HL-60 (cell line): ENCODE data around the gene SLC25A6.
"Not testable (repeated sequence)": the region's sequence is repeated elsewhere in the genome, so short reads cannot be mapped to it uniquely, and the experiment has no call there.

Experiments
- DNase-seq, 2 experiments: peaks; one replicate each; pipeline ENCODE4 v3.0.0-alpha.2; 2010 to 2020; ENCODE audit warnings: low read depth in 1 of 2, low spot score in 1 of 2
- H3K27ac ChIP-seq: fragments of 250-450 bp; sonication (Bioruptor Pico); replicated peaks from 2 replicates; pipeline ENCODE4 v1.5.1; 2020; ENCODE audit warnings: mild to moderate bottlenecking, moderate library complexity
- H3K27me3 ChIP-seq: fragments of 250-450 bp; sonication (Bioruptor Pico); 2 replicates; pipeline ENCODE4 v1.5.1; 2021; ENCODE audit warnings: mild to moderate bottlenecking, moderate library complexity; ENCODE audit not compliant: insufficient read depth, poor library complexity, severe bottlenecking
- H3K4me3 ChIP-seq: replicated peaks from 2 replicates; pipeline ENCODE4 v1.5.1; 2011; ENCODE audit warnings: mild to moderate bottlenecking, control low read depth, low read length; ENCODE audit not compliant: insufficient read depth
- GABPA ChIP-seq: IDR thresholded peaks from 2 replicates; pipeline ENCODE4 v1.6.1; 2012; ENCODE audit warnings: low read depth
- POLR2AphosphoS5 ChIP-seq: IDR thresholded peaks from 2 replicates; pipeline ENCODE4 v1.6.1; 2012; ENCODE audit warnings: low read depth
- REST ChIP-seq: IDR thresholded peaks from 2 replicates; pipeline ENCODE4 v1.6.1; 2012; ENCODE audit warnings: low read depth; ENCODE audit not compliant: insufficient replicate concordance
- SPI1 ChIP-seq: IDR thresholded peaks from 2 replicates; pipeline ENCODE4 v1.6.1; 2012; ENCODE audit warnings: low read depth, mild to moderate bottlenecking, borderline replicate concordance
- TF ChIP-seq, protein P1 (sequence below): IDR thresholded peaks from one replicate; pipeline ENCODE4 v1.5.1; 2011; ENCODE audit warnings: low read length, control low read depth, inconsistent platforms; ENCODE audit not compliant: insufficient read depth

The SLC25A6 gene

DNA sequence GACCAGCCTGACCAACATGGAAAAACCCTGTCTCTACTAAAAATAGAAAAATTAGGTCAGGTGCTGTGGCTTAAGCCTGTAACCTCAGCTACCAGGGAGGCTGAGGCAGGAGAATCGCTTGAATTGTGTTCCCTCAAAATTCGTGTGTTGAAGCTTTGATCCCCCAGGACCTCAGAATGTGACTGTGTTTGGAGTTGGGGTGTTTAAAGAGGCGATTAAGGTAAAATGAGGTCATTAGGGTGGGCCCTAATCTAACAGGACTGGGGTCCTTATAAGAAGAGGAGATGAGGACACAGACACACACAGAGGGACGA, 23.6 kb downstream of the SLC25A6 start:
- H3K4me3 ChIP-seq = no peak overlapping the region
- no peak for TF ChIP-seq POLR2AphosphoS5
- TF ChIP-seq GABPA = no peak
- TF ChIP-seq, protein P1, sequence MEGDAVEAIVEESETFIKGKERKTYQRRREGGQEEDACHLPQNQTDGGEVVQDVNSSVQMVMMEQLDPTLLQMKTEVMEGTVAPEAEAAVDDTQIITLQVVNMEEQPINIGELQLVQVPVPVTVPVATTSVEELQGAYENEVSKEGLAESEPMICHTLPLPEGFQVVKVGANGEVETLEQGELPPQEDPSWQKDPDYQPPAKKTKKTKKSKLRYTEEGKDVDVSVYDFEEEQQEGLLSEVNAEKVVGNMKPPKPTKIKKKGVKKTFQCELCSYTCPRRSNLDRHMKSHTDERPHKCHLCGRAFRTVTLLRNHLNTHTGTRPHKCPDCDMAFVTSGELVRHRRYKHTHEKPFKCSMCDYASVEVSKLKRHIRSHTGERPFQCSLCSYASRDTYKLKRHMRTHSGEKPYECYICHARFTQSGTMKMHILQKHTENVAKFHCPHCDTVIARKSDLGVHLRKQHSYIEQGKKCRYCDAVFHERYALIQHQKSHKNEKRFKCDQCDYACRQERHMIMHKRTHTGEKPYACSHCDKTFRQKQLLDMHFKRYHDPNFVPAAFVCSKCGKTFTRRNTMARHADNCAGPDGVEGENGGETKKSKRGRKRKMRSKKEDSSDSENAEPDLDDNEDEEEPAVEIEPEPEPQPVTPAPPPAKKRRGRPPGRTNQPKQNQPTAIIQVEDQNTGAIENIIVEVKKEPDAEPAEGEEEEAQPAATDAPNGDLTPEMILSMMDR = no peak
- TF ChIP-seq REST = no peak
- no peak overlapping the region for H3K27ac ChIP-seq
- H3K27me3 ChIP-seq = no peaks in the 10 kb centered on the region
- DNase-seq = no peak

DNA sequence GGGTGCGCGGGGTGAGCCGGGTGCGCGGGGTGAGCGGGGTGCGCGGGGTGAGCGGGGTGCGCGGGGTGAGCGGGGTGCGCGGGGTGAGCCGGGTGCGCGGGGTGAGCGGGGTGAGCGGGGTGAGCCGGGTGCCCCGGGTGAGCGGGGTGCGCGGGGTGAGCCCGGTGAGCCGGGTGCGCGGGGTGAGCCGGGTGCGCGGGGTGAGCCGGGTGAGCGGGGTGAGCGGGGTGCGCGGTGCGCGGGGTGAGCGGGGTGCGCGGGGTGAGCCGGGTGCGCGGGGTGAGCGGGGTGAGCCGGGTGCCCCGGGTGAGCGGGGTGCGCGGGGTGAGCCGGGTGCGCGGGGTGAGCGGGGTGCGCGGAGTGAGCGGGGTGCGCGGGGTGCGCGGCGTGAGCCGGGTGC, 25.6 kb downstream of the SLC25A6 start:
- not testable (repeated sequence) for H3K4me3 ChIP-seq, H3K27ac ChIP-seq, DNase-seq, H3K27me3 ChIP-seq

- H3K27ac ChIP-seq = no peak overlapping the region
- TF ChIP-seq, protein P1 = no peak
- TF ChIP-seq REST = no peak
- no peak for TF ChIP-seq POLR2AphosphoS5
- no peak for TF ChIP-seq SPI1
- no peak for TF ChIP-seq GABPA
- no peak overlapping the region for H3K4me3 ChIP-seq
- DNase-seq = no peak
- no peaks in the 10 kb centered on the region for H3K27me3 ChIP-seq
These were observed 30.0 kb downstream of the SLC25A6 start for GRCh38 chrX:1361910-1362309.

DNA sequence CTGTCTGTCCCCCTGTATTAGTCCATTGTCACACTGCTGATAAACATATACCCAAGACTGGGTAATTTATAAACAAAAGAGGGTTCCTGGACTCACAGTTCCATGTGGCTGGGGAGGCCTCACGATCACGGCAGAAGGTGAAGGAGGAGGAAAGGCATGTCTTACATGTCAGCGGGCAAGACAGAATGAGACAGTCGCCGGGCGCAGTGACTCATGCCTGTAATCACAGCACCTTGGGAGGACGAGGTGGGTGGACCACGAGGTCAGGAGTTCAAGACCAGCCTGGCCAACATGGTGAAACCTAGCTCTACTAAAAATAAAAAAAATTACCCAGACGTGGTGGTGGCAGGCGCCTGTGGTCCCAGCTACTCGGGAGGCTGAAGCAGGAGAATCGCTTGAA, 30.6 kb downstream of the SLC25A6 start:
- TF ChIP-seq SPI1 (no peak), GABPA (no peak), REST (no peak), POLR2AphosphoS5 (no peak)
- TF ChIP-seq, protein P1 = no peak
- Histone ChIP-seq H3K4me3 (no peak overlapping the region), H3K27ac (no peak overlapping the region), H3K27me3 (no peaks in the 10 kb centered on the region)
- no peak for DNase-seq
